A549 treated with dexamethasone at 1 μM for 4 hours (cell line): Measurements from ENCODE around the gene MTF2. TPM values are rescaled to one million over a fixed set of nuclear protein-coding genes. Genes with fewer than 3 reads are reported as not detected.

Experiments used
- total RNA-seq: library from RNA; stranded (reverse); fragments of 200-300 nt; extraction: Qiagen RNA extraction; gene quantifications from 5 replicates; pipeline ENCODE4 v1.2.3, GENCODE V29; 2022

The MTF2 gene
- total RNA-seq = 10.2 to 14.3 TPM (median 11.8 TPM) in 5 replicates

GRCh38 chr1:93078986-93079654 is at the start of gene MTF2:
TSS of gene MTF2 (plus strand) at chr1:93079283. CDS start at chr1:93079527, 244 bp downstream.

GRCh38 chr1:93179886-93180722 is 101.0 kb downstream of the MTF2 start, which contains the start of gene TMED5:
TSS of gene TMED5 (minus strand) at chr1:93180413. CDS start at chr1:93180242, 171 bp downstream.

GRCh38 chr1:93180723-93181613 is 101.9 kb downstream of the MTF2 start, which contains the start of gene CCDC18:
TSS of gene CCDC18 (plus strand) at chr1:93180724. CDS start at chr1:93183362, 2,638 bp downstream.

Other genes with a start within 250 kb of the MTF2 start
- gene RPL5, start 247.2 kb upstream of the MTF2 start, total RNA-seq = 1,035 to 1,330 TPM (median 1,070 TPM) in 5 replicates
- 7.6 to 9.5 TPM (median 8.9 TPM) in 5 replicates for gene DIPK1A, start 117.8 kb upstream of the MTF2 start, total RNA-seq
- 25.0 to 38.2 TPM (median 33.6 TPM) in 5 replicates for gene TMED5, start 101.1 kb downstream of the MTF2 start, total RNA-seq
- 4.8 to 7.6 TPM (median 6.0 TPM) in 5 replicates for gene CCDC18, start 101.4 kb downstream of the MTF2 start, total RNA-seq